Measurements from ENCODE around the gene GDF10. TPM values are rescaled to one million over a fixed set of nuclear protein-coding genes. Genes with fewer than 3 reads are reported as not detected.
A peak's percentile ranks its signal among the peaks of the same experiment; 100 is the strongest.

The GDF10 gene
- total RNA-seq, 1 experiment from 2014 or later = 0.20 TPM

GRCh38 chr10:47351899-47352815 is 52.2 kb downstream of the GDF10 start:
- no peak overlapping the region for H4K91ac ChIP-seq (ENCODE audit: insufficient read length, low read depth, low read length)
- no peak for TF ChIP-seq CTCF (conservative IDR thresholded peaks at IDR 0.05)
- H2BK20ac ChIP-seq (ENCODE audit: low read depth, low read length, poor library complexity, severe bottlenecking) = no peak overlapping the region
- no peaks in the 10 kb centered on the region for H3K9me3 Mint-ChIP-seq
- H3K79me1 ChIP-seq (ENCODE audit: insufficient read depth, low read depth, low read length, poor library complexity, severe bottlenecking) = no peaks in the 10 kb centered on the region
- H3K27ac Mint-ChIP-seq = peak overlapping the region in 1 of 3 experiments; percentile 47; a peak in 1 of 7 replicates
- no peak overlapping the region for H2BK5ac ChIP-seq (ENCODE audit: insufficient read length, low read length)
- no peak overlapping the region for H3K18ac ChIP-seq (ENCODE audit: insufficient read length, low read depth, low read length)
- H3K4me2 ChIP-seq (ENCODE audit: insufficient read depth, insufficient read length, low read length) = no peak overlapping the region
- H2AK5ac ChIP-seq (ENCODE audit: insufficient read length, low read length) = no peak overlapping the region
- no peak overlapping the region for H3K27ac ChIP-seq (ENCODE audit: insufficient read length, low read depth, low read length)
- no peak overlapping the region for H3K23ac ChIP-seq (ENCODE audit: insufficient read length, low read depth, low read length)
- H3K36me3 Mint-ChIP-seq (ENCODE audit: insufficient read depth in 1 of 3, low read depth in 3 of 3) = no peaks in the 10 kb centered on the region
- H2BK15ac ChIP-seq (ENCODE audit: low read depth, low read length) = no peak overlapping the region
- peak; percentile 44 for DNase-seq
- no peaks in the 10 kb centered on the region; the same call in none of the 2 replicates for H3K27me3 Mint-ChIP-seq (ENCODE audit: low read depth)
- H2BK120ac ChIP-seq (ENCODE audit: low read depth, low read length, poor library complexity, severe bottlenecking) = no peak overlapping the region
- no peaks in the 10 kb centered on the region for H3K27me3 ChIP-seq (ENCODE audit: insufficient read depth, low read length)
- no peak overlapping the region for H3T11ph ChIP-seq (ENCODE audit: low read length)
- H3K79me2 ChIP-seq (ENCODE audit: insufficient read depth, low read length) = no peaks in the 10 kb centered on the region
- H2BK12ac ChIP-seq (ENCODE audit: insufficient read length, low read depth, low read length) = no peak overlapping the region
- H4K20me1 ChIP-seq (ENCODE audit: control insufficient read depth, insufficient read depth, insufficient read length) = no peaks in the 10 kb centered on the region
- H3K56ac ChIP-seq (ENCODE audit: insufficient read length, low read depth, low read length) = no peak overlapping the region
- no peak overlapping the region for H4K8ac ChIP-seq (replicated peaks; ENCODE audit: insufficient read length, low read depth, low read length)
- H3K4me1 Mint-ChIP-seq = no peaks in the 10 kb centered on the region
- no peaks in the 10 kb centered on the region for H3K9me3 ChIP-seq (ENCODE audit: control insufficient read depth, low read depth, low read length)
- H4K5ac ChIP-seq (ENCODE audit: insufficient read length, low read depth, low read length) = no peak overlapping the region
- no peak overlapping the region for H3K4ac ChIP-seq (ENCODE audit: low read depth, low read length)
- no peaks in the 10 kb centered on the region for H3K4me1 ChIP-seq (ENCODE audit: insufficient read depth, low read length)
- no peak overlapping the region for H3K14ac ChIP-seq (ENCODE audit: insufficient read depth, low read length)
- no peak overlapping the region for H3K4me3 Mint-ChIP-seq
- WGBS (ENCODE audit: extremely low coverage, insufficient read length, low lambda C conversion rate) = no CpG with 5 or more reads among the region's 14 CpGs
- H2AFZ ChIP-seq (ENCODE audit: low read length) = no peak overlapping the region
- H3K23me2 ChIP-seq (ENCODE audit: insufficient read length, low read depth, low read length, poor library complexity, severe bottlenecking) = no peaks in the 10 kb centered on the region
- H3K9ac ChIP-seq (ENCODE audit: extremely low read depth, insufficient read length, low read length) = no peak overlapping the region
